Ascending aorta (tissue), 2 donors: ENCODE data around the gene RDH13. TPM values are rescaled to one million over a fixed set of nuclear protein-coding genes. Genes with fewer than 3 reads are reported as not detected.

Experiments
- DNase-seq, 2 donors: peaks; one replicate each; pipeline ENCODE4 v3.0.0-alpha.2; 2019; ENCODE audit warnings: low spot score in 2 of 2
- H3K27ac ChIP-seq, 2 donors: fragments of 200-600 bp; sonication (generic); one replicate each; pipeline ENCODE4 v1.5.1; 2016 to 2017; ENCODE audit warnings: mild to moderate bottlenecking in 1 of 2
- H3K27me3 ChIP-seq: fragments of 200-600 bp; sonication (generic); one replicate; pipeline ENCODE4 v1.5.1; 2017
- H3K36me3 ChIP-seq, 2 donors: fragments of 200-600 bp; sonication (generic); one replicate each; pipeline ENCODE4 v1.5.1; 2016
- H3K4me1 ChIP-seq, 2 donors: fragments of 200-600 bp; sonication (generic); one replicate each; pipeline ENCODE4 v1.5.1; 2016 to 2017; ENCODE audit warnings: mild to moderate bottlenecking in 1 of 2
- H3K4me3 ChIP-seq, 2 donors: fragments of 200-600 bp; sonication (generic); one replicate each; pipeline ENCODE4 v1.5.1; 2016 to 2017; ENCODE audit warnings: mild to moderate bottlenecking in 1 of 2
- H3K9me3 ChIP-seq, 2 donors: fragments of 200-600 bp; sonication (generic); one replicate each; pipeline ENCODE4 v1.5.1; 2016
- intact Hi-C: fragments of 100-400 bp; cut with DNase I; formaldehyde crosslinking; loops from one replicate; pipeline ENCODE4 v1.15.1; 2023
- total RNA-seq: library from RNA; depleted of rRNA; stranded (reverse); fragments of >200 nt; gene quantifications from one replicate; pipeline ENCODE4 v1.1.0, GENCODE V29; 2016
- TF ChIP-seq, protein P1 (sequence below), 3 experiments: fragments of 200-600 bp in 2 of 3; fragments of 450-650 bp in 1 of 3; sonication (generic) in 2 of 3; IDR thresholded peaks; one replicate each; pipeline ENCODE4 v1.5.1; 2016 to 2019; ENCODE audit warnings: antibody characterized with exemption in 3 of 3, mild to moderate bottlenecking in 1 of 3, moderate library complexity in 1 of 3

Gene RDH13
- total RNA-seq, 1 donor from 2014 or later = 12.1 TPM

DNA sequence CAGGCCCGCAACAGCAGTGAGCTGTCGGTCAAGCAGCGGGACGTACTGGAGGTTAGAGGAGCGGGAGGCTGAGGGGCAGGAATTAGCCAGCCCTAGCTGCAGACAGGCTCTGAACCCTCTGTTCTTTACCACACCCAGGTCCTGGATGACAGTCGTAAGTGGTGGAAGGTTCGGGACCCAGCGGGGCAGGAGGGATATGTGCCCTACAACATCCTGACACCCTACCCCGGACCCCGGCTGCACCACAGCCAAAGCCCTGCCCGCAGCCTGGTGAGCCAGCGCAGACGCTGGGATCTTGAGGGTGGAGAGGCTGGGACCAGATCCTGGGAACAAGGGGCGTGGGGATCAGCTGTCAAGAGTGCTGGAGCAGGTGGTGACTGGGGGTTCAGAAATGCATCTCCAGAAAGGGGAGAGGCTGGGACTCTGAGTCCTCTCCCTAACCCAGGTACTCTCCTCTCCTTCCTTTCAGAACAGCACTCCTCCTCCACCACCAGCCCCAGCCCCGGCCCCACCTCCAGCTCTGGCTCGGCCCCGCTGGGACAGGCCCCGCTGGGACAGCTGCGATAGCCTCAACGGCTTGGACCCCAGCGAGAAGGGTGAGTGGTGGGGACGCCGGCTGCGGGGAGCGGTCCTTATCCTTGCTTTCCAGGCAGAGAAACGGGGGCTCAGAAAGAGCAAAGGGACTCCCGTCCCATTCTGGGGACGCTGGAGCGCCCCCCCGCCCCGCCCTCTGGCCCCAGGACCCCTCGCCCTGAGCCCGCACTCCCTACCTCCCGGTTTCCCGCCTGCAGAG is 23.2 kb upstream of the RDH13 start:
- Histone ChIP-seq H3K9me3 (no peaks in the 10 kb centered on the region), H3K4me3 (peak overlapping the region; percentile 56 to 62), H3K4me1 (peaks cover 4 to 28% of the 10 kb centered on the region in 2 donors), H3K27me3 (peaks cover 37% of the 10 kb centered on the region), H3K27ac (no peak overlapping the region), H3K36me3 (peaks cover 6 to 8% of the 10 kb centered on the region in 2 donors)
- TF ChIP-seq, protein P1, sequence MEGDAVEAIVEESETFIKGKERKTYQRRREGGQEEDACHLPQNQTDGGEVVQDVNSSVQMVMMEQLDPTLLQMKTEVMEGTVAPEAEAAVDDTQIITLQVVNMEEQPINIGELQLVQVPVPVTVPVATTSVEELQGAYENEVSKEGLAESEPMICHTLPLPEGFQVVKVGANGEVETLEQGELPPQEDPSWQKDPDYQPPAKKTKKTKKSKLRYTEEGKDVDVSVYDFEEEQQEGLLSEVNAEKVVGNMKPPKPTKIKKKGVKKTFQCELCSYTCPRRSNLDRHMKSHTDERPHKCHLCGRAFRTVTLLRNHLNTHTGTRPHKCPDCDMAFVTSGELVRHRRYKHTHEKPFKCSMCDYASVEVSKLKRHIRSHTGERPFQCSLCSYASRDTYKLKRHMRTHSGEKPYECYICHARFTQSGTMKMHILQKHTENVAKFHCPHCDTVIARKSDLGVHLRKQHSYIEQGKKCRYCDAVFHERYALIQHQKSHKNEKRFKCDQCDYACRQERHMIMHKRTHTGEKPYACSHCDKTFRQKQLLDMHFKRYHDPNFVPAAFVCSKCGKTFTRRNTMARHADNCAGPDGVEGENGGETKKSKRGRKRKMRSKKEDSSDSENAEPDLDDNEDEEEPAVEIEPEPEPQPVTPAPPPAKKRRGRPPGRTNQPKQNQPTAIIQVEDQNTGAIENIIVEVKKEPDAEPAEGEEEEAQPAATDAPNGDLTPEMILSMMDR (IDR thresholded peaks at IDR 0.05) = no peak
- intact Hi-C loops = no loop called here
- DNase-seq = no peak

- H3K4me3 ChIP-seq = no peak overlapping the region
- DNase-seq = no peak
- TF ChIP-seq, protein P1 (IDR thresholded peaks at IDR 0.05) = no peak
- H3K27me3 ChIP-seq = peaks cover 40% of the 10 kb centered on the region
- H3K27ac ChIP-seq = no peak overlapping the region
- H3K4me1 ChIP-seq = peaks cover 6 to 31% of the 10 kb centered on the region in 2 donors
- no peaks in the 10 kb centered on the region for H3K9me3 ChIP-seq
- intact Hi-C loops = no loop called here
- no peaks in the 10 kb centered on the region for H3K36me3 ChIP-seq
Observed at GRCh38 chr19:55084416-55084815, 21.5 kb upstream of the RDH13 start.

DNA sequence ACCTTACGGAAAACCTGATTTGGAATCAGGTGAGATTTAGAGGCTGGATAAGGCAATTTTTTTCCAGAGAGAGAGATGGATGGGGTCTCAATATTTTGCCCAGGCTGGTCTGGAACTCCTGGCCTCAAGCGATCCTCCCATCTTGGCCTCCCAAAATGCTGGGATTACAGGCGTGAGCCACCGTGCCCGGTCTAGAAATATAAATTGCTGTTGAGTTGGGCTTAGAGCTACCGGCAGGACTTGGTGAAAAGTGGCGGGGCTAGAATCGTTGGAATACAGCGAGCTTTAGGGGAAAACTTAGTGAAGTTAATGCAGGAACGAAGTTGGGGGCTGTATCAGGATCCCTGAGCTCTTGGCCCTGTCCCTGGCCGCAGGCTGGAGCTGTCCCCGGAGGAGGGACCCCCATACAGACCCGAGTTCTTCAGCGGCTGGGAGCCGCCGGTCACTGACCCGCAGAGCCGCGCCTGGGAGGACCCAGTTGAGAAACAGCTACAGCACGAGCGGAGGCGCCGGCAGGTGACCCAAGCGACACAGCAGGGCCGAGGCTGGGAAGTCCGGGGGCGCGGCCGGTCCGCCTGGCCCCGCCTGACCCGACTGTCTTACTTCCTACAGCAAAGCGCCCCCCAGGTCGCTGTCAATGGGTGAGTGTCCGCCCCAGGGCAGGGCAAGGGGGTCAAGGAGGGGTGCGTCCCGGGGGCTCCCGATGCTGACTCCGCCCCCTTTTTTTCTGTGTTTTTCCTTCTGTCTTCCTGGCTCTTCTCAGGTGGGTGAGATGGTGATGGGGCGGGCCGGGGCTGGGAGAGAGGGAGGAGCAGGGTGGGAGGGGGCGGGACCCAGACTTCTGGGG is 20.3 kb upstream of the RDH13 start:
- Histone ChIP-seq H3K4me3 (no peak overlapping the region), H3K27ac (no peak overlapping the region), H3K27me3 (peaks cover 40% of the 10 kb centered on the region), H3K36me3 (no peaks in the 10 kb centered on the region), H3K9me3 (no peaks in the 10 kb centered on the region), H3K4me1 (peaks cover 6 to 28% of the 10 kb centered on the region in 2 donors)
- intact Hi-C loops = no loop called here
- TF ChIP-seq, protein P1 (IDR thresholded peaks at IDR 0.05) = no peak
- DNase-seq = no peak

GRCh38 chr19:55082020-55082851 is 19.3 kb upstream of the RDH13 start:
- TF ChIP-seq, protein P1 (IDR thresholded peaks at IDR 0.05) = no peak
- Histone ChIP-seq H3K27ac (no peak overlapping the region), H3K36me3 (no peaks in the 10 kb centered on the region), H3K27me3 (peaks cover 40% of the 10 kb centered on the region), H3K9me3 (no peaks in the 10 kb centered on the region), H3K4me3 (peak overlapping the region; percentile 51 to 63), H3K4me1 (peaks cover 6 to 18% of the 10 kb centered on the region in 2 donors)
- intact Hi-C loops = no loop called here
- DNase-seq = no peak

DNA sequence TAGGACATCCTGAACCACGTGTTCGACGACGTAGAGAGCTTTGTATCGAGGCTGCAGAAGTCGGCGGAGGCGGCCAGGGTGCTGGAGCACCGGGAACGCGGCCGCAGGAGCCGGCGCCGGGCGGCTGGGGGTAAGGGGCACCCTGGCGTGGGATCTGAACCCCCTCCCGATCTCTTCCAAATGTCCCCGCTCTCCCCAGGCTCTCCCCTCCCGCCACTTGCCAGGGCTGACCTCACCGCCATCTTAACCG is 18.7 kb upstream of the RDH13 start:
- H3K27me3 ChIP-seq = peaks cover 38% of the 10 kb centered on the region
- intact Hi-C loops = no loop called here
- no peak for DNase-seq

More for the DNA sequence above, 18.7 kb upstream of the RDH13 start:
- TF ChIP-seq, protein P1 (IDR thresholded peaks at IDR 0.05) = no peak
- Histone ChIP-seq H3K36me3 (no peaks in the 10 kb centered on the region), H3K27ac (no peak overlapping the region), H3K4me3 (peak overlapping the region; percentile 51 to 63), H3K9me3 (no peaks in the 10 kb centered on the region), H3K4me1 (peaks cover 6 to 16% of the 10 kb centered on the region in 2 donors)
